HCT116 (cell line): Measurements from ENCODE around the gene UBA52. TPM values are rescaled to one million over a fixed set of nuclear protein-coding genes. Genes with fewer than 3 reads are reported as not detected.

ENCODE experiments used
- ATAC-seq: fragments of 200-7000 bp; cut with Tn5 transposase; 2 replicates; pipeline ENCODE4 v1.9.1; 2020; ENCODE audit warnings: mild to moderate bottlenecking, moderate library complexity
- BruUV-seq: library from RNA; stranded (reverse); fragments of 400-500 nt; replicated peaks from 2 replicates; lab custom pipeline; 2021; lab: Mats Ljungman, UMichigan
- CTCF ChIA-PET: fragments of 300-600 bp; sonication (Branson Sonifier 250); formaldehyde crosslinking; loops from one replicate; lab custom pipeline; 2021; ENCODE audit warnings: antibody characterized with exemption; lab: Charles Lee
- POLR2A ChIA-PET: fragments of 300-600, 350-600 bp; sonication (Branson Sonifier 250); formaldehyde crosslinking; loops from one replicate; lab custom pipeline; 2021; ENCODE audit warnings: antibody characterized with exemption; lab: Charles Lee
- RAD21 ChIA-PET, 2 experiments: fragments of 300-600 bp; sonication (Branson Sonifier 250); formaldehyde crosslinking; loops; one replicate each; lab custom pipeline; 2023; ENCODE audit warnings: low total read pairs in 2 of 2; ENCODE audit not compliant: uncharacterized antibody in 2 of 2, unreplicated experiment in 2 of 2, low non-redundant PET in 1 of 2; lab: Charles Lee
- DNase-seq: peaks from one replicate; pipeline ENCODE4 v3.0.0-alpha.2; 2010; ENCODE audit warnings: low read depth, low spot score
- H2AFZ ChIP-seq: fragments of 200-600 bp; shearing (Covaris generic), sonication (generic); 2 replicates; pipeline ENCODE4 v1.6.1; 2017; ENCODE audit warnings: low read depth, mixed run types, mixed read lengths, antibody characterized with exemption, low read length; ENCODE audit not compliant: poor library complexity, severe bottlenecking
- H3K27ac ChIP-seq: 2 replicates; pipeline ENCODE4 v1.5.1; 2012; ENCODE audit warnings: low read depth, low read length
- H3K27me3 ChIP-seq: fragments of 200-600 bp; sonication (generic); 2 replicates; pipeline ENCODE4 v1.6.1; 2016; ENCODE audit warnings: mixed run types, low read length, mixed read lengths; ENCODE audit not compliant: insufficient read depth
- H3K36me3 ChIP-seq, 2 experiments: fragments of 200-500 bp in 1 of 2; fragments of 200-600 bp in 1 of 2; sonication (Bioruptor generic) in 1 of 2; sonication (generic) in 1 of 2; 2 replicates each; pipeline versions ENCODE4 v1.5.1 to v1.6.1; 2014 to 2016; ENCODE audit warnings: low read length in 2 of 2, inconsistent platforms in 1 of 2, mixed read lengths in 1 of 2, mixed run types in 1 of 2; ENCODE audit not compliant: insufficient read depth in 2 of 2, control insufficient read depth in 1 of 2
- H3K4me1 ChIP-seq, 2 experiments: fragments of 200-600 bp in 1 of 2; sonication (generic) in 1 of 2; 2 replicates each; pipeline versions ENCODE4 v1.5.1 to v1.6.1; 2012 to 2017; ENCODE audit warnings: low read length in 2 of 2, inconsistent platforms in 1 of 2, mild to moderate bottlenecking in 1 of 2, mixed read lengths in 1 of 2, mixed run types in 1 of 2, moderate library complexity in 1 of 2; ENCODE audit not compliant: insufficient read depth in 2 of 2, control insufficient read depth in 1 of 2
- H3K4me2 ChIP-seq: fragments of 200-600 bp; sonication (generic); 2 replicates; pipeline ENCODE4 v1.6.1; 2017; ENCODE audit warnings: mixed run types, low read length, mixed read lengths
- H3K4me3 ChIP-seq, 2 experiments: fragments of 200-600 bp in 1 of 2; sonication (generic) in 1 of 2; replicated peaks in 1 of 2; 2 replicates each; pipeline ENCODE4 v1.5.1; 2011 to 2016; ENCODE audit warnings: low read length in 2 of 2, control low read depth in 1 of 2, low read depth in 1 of 2, mild to moderate bottlenecking in 1 of 2, mixed read lengths in 1 of 2, mixed run types in 1 of 2
- H3K79me2 ChIP-seq: fragments of 200-600 bp; sonication (generic); 2 replicates; pipeline ENCODE4 v1.6.1; 2017; ENCODE audit warnings: mild to moderate bottlenecking, mixed run types, low read length, moderate library complexity, mixed read lengths; ENCODE audit not compliant: insufficient read depth
- H3K9ac ChIP-seq: fragments of 200-600 bp; sonication (generic); 2 replicates; pipeline ENCODE4 v1.6.1; 2016; ENCODE audit warnings: low read length, mixed read lengths
- H3K9me2 ChIP-seq: fragments of 200-600 bp; sonication (generic), shearing (Covaris generic); 2 replicates; pipeline ENCODE4 v1.6.1; 2017; ENCODE audit warnings: mixed run types, mild to moderate bottlenecking, moderate library complexity; ENCODE audit not compliant: insufficient read depth
- H3K9me3 ChIP-seq, 2 experiments: fragments of 200-500 bp in 1 of 2; fragments of 200-600 bp in 1 of 2; sonication (Bioruptor generic) in 1 of 2; sonication (generic) in 1 of 2; 2 replicates each; pipeline ENCODE4 v1.6.1; 2014 to 2017; ENCODE audit warnings: low read length in 2 of 2, mixed read lengths in 2 of 2, inconsistent platforms in 1 of 2, low read depth in 1 of 2, mild to moderate bottlenecking in 1 of 2, mixed run types in 1 of 2, moderate library complexity in 1 of 2; ENCODE audit not compliant: control insufficient read depth in 1 of 2, insufficient read depth in 1 of 2
- H4K20me1 ChIP-seq: fragments of 200-600 bp; sonication (generic), shearing (Covaris generic); 2 replicates; pipeline ENCODE4 v1.6.1; 2017; ENCODE audit warnings: mixed run types, mild to moderate bottlenecking, moderate library complexity; ENCODE audit not compliant: insufficient read depth
- CBX3 ChIP-seq: IDR thresholded peaks from 2 replicates; pipeline ENCODE4 v1.6.1; 2012; ENCODE audit warnings: low read depth
- CEBPB ChIP-seq: IDR thresholded peaks from 2 replicates; pipeline ENCODE4 v1.6.1; 2012; ENCODE audit warnings: low read depth
- EZH2phosphoT487 ChIP-seq: fragments of 200-600 bp; IDR thresholded peaks from 2 replicates; pipeline ENCODE4 v1.6.1; 2018; ENCODE audit warnings: antibody characterized with exemption, borderline replicate concordance
- FOSL1 ChIP-seq: IDR thresholded peaks from 2 replicates; pipeline ENCODE4 v1.6.1; 2012; ENCODE audit warnings: low read depth
- JUND ChIP-seq: IDR thresholded peaks from 2 replicates; pipeline ENCODE4 v1.6.1; 2012
- POLR2AphosphoS5 ChIP-seq: IDR thresholded peaks from 2 replicates; pipeline ENCODE4 v1.6.1; 2011; ENCODE audit warnings: mild to moderate bottlenecking, low read depth, low read length, moderate library complexity
- SRF ChIP-seq: IDR thresholded peaks from 2 replicates; pipeline ENCODE4 v1.6.1; 2012; ENCODE audit warnings: low read depth
- ZNF274 ChIP-seq: fragments of 200-500 bp; sonication (Bioruptor generic); IDR thresholded peaks from 2 replicates; pipeline ENCODE4 v1.6.1; 2014; ENCODE audit warnings: mild to moderate bottlenecking, low read depth, low read length, inconsistent platforms
- intact Hi-C: fragments of 100-400 bp; cut with micrococcal nuclease; formaldehyde crosslinking; loops from 2 replicates; pipeline ENCODE4 v1.10.0; 2022
- total RNA-seq: library from RNA; stranded (reverse); gene quantifications from one replicate; pipeline ENCODE4 v1.2.1, GENCODE V29; 2021; ENCODE audit not compliant: unreplicated experiment
- TF ChIP-seq, protein P1 (sequence below), 3 experiments: fragments of 200-600 bp in 1 of 3; sonication (generic) in 1 of 3; IDR thresholded peaks in 2 of 3; conservative IDR thresholded peaks in 1 of 3; 2 replicates each; pipeline ENCODE4 v1.5.1; 2012 to 2017; ENCODE audit warnings: low read depth in 2 of 3, low read length in 2 of 3, antibody characterized with exemption in 1 of 3, borderline replicate concordance in 1 of 3, control low read depth in 1 of 3, mild to moderate bottlenecking in 1 of 3, mixed read lengths in 1 of 3, mixed run types in 1 of 3, moderate library complexity in 1 of 3; ENCODE audit not compliant: insufficient read depth in 1 of 3
- TF ChIP-seq, protein P2 (sequence below): IDR thresholded peaks from 2 replicates; pipeline ENCODE4 v1.6.1; 2012
- TF ChIP-seq, protein P3 (sequence below): IDR thresholded peaks from 2 replicates; pipeline ENCODE4 v1.6.1; 2012

The UBA52 gene
- total RNA-seq, 1 experiment from 2014 or later = 1,743 TPM

DNA sequence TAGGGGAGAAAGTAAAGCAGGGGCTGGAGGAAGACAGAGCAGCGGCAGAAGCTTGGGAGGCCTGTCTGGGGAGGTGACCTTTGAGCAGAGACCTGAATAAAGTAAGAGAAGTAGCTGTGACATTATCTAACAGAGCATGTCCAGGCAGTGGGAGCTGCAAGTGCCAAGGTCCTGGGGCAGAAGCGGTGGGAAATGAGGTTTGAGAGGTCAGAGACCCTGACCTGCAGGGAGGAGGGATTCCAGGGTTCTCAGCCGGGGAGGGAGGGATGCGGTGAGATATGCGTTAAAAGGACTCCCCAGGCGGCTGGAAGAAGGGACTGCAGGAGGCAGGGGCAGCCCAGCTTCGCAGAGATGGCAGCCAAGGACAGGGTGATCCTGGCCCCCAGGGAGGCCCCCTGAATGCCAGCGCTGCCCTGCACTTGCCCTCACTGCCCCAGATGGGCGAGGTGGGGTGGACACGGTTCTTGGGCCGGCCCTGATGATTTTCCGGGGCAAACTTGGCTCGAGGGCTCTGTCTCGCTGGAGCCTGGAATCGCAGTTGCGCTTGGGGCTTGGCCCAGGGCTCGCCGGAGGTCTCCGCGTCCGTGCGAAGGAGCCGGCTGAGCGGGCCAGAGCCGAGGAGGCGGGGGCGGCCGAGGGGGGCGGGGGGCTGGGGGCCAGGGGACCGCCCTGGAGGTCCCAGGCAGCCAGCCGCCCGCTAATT is 31.7 kb downstream of the UBA52 start:
- H3K79me2 ChIP-seq = no peaks in the 10 kb centered on the region
- H3K4me1 ChIP-seq = peaks cover 15 to 17% of the 10 kb centered on the region in 2 experiments
- H3K27me3 ChIP-seq = peaks cover 4% of the 10 kb centered on the region; the same call in 1 of the 2 replicates
- H3K27ac ChIP-seq = peak overlapping the region; percentile 17; the same call in 1 of the 2 replicates
- no peak overlapping the region for H3K4me2 ChIP-seq
- intact Hi-C loops = no loop called here
- no peak overlapping the region for H3K4me3 ChIP-seq
- no peak for DNase-seq
- ATAC-seq = no peak
- no peaks in the 10 kb centered on the region for H4K20me1 ChIP-seq
- H3K9me3 ChIP-seq = no peaks in the 10 kb centered on the region
- H3K9ac ChIP-seq = no peak overlapping the region
- no peaks in the 10 kb centered on the region for H3K9me2 ChIP-seq
- no peak for TF ChIP-seq EZH2phosphoT487
- TF ChIP-seq, protein P1, sequence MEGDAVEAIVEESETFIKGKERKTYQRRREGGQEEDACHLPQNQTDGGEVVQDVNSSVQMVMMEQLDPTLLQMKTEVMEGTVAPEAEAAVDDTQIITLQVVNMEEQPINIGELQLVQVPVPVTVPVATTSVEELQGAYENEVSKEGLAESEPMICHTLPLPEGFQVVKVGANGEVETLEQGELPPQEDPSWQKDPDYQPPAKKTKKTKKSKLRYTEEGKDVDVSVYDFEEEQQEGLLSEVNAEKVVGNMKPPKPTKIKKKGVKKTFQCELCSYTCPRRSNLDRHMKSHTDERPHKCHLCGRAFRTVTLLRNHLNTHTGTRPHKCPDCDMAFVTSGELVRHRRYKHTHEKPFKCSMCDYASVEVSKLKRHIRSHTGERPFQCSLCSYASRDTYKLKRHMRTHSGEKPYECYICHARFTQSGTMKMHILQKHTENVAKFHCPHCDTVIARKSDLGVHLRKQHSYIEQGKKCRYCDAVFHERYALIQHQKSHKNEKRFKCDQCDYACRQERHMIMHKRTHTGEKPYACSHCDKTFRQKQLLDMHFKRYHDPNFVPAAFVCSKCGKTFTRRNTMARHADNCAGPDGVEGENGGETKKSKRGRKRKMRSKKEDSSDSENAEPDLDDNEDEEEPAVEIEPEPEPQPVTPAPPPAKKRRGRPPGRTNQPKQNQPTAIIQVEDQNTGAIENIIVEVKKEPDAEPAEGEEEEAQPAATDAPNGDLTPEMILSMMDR (IDR thresholded peaks at IDR 0.05 in 2 of 3, conservative IDR thresholded peaks at IDR 0.05 in 1 of 3; ENCODE audit: borderline replicate concordance in 1 of 3, insufficient read depth in 1 of 3, low read depth in 2 of 3, low read length in 2 of 3) = no peak
- no peak for TF ChIP-seq JUND
- TF ChIP-seq CBX3 = no peak
- no peak for TF ChIP-seq SRF
- TF ChIP-seq ZNF274 = no peak
- TF ChIP-seq, protein P2, sequence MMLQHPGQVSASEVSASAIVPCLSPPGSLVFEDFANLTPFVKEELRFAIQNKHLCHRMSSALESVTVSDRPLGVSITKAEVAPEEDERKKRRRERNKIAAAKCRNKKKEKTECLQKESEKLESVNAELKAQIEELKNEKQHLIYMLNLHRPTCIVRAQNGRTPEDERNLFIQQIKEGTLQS = no peak
- no peak for TF ChIP-seq POLR2AphosphoS5
- TF ChIP-seq FOSL1 = no peak
- TF ChIP-seq, protein P3, sequence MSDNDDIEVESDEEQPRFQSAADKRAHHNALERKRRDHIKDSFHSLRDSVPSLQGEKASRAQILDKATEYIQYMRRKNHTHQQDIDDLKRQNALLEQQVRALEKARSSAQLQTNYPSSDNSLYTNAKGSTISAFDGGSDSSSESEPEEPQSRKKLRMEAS = no peak
- no peak for TF ChIP-seq CEBPB
- no TSS peak for BruUV-seq
- H3K36me3 ChIP-seq = no peaks in the 10 kb centered on the region
- ChIA-PET CTCF (interaction anchor here (1.4 kb wide), 1 partner anchor 9 kb away, joined by 4 read pairs; no protein-coding TSS in a partner anchor), RAD21 (no interaction called here), POLR2A (no interaction called here)
- H2AFZ ChIP-seq = no peak overlapping the region
